Adrenal gland (tissue), 5 donors: ENCODE measurements around the gene SLC15A1.

Experiments
- CTCF ChIP-seq, 6 experiments: fragments of 450-650 bp in 4 of 6; fragments of 200-600 bp in 2 of 6; sonication (generic) in 1 of 6; IDR thresholded peaks; 1 replicate in 5 of 6; 2 replicates in 1 of 6; pipeline versions ENCODE4 v1.5.1 to v1.8.0; 2016 to 2021; ENCODE audit warnings: antibody characterized with exemption in 6 of 6, mild to moderate bottlenecking in 2 of 6, moderate library complexity in 1 of 6
- POLR2A ChIP-seq, 2 donors: fragments of 450-650 bp; IDR thresholded peaks; one replicate each; pipeline ENCODE4 v1.6.1; 2017; ENCODE audit warnings: antibody characterized with exemption in 2 of 2, mild to moderate bottlenecking in 2 of 2, moderate library complexity in 1 of 2
- donor health status: DM: no; HTN: no; CAD: no.

GRCh38 chr13:98658131-98658530 is 94.3 kb downstream of the SLC15A1 start:
- no peak for TF ChIP-seq POLR2A (IDR thresholded peaks at IDR 0.05)
- no peak for TF ChIP-seq CTCF (IDR thresholded peaks at IDR 0.05)
